CD4-positive, CD25-positive, alpha-beta regulatory T cell (primary cell): ENCODE results near the gene CIBAR2. TPM values are rescaled to one million over a fixed set of nuclear protein-coding genes. Genes with fewer than 3 reads are reported as not detected.
A peak's percentile ranks its signal among the peaks of the same experiment; 100 is the strongest.
"Not testable (repeated sequence)": the region's sequence is repeated elsewhere in the genome, so short reads cannot be mapped to it uniquely, and the experiment has no call there.

ENCODE experiments used
- ATAC-seq, 2 donors: fragments of 150-1000 bp; cut with Tn5 transposase; one replicate each; pipeline ENCODE4 v1.10.0; 2021; ENCODE audit warnings: low read depth in 2 of 2, moderate number of reproducible peaks in 2 of 2, moderate library complexity in 1 of 2
- DNase-seq, 3 donors: peaks; one replicate each; pipeline versions ENCODE4 v3.0.0 to v3.0.0-alpha.2; 2012 to 2022; ENCODE audit warnings: mixed read lengths in 1 of 3
- H3K27ac ChIP-seq: one replicate; pipeline ENCODE4 v1.7.0; 2013; ENCODE audit warnings: mild to moderate bottlenecking, low read length; ENCODE audit not compliant: insufficient read depth, poor library complexity, severe bottlenecking
- H3K27me3 ChIP-seq: one replicate; pipeline ENCODE4 v1.7.0; 2013; ENCODE audit warnings: low read length; ENCODE audit not compliant: control insufficient read depth, insufficient read depth
- H3K36me3 ChIP-seq: one replicate; pipeline ENCODE4 v1.7.0; 2013; ENCODE audit warnings: mild to moderate bottlenecking, low read length, moderate library complexity; ENCODE audit not compliant: control insufficient read depth, insufficient read depth
- H3K4me1 ChIP-seq: 2 replicates; pipeline ENCODE4 v1.7.0; 2013; ENCODE audit warnings: mild to moderate bottlenecking, low read length; ENCODE audit not compliant: insufficient read depth, control insufficient read depth, poor library complexity, severe bottlenecking
- H3K4me3 ChIP-seq: one replicate; pipeline ENCODE4 v1.7.0; 2013; ENCODE audit warnings: low read depth, mild to moderate bottlenecking, low read length, moderate library complexity
- H3K9me3 ChIP-seq, 2 experiments: 1 replicate in 1 of 2; 2 replicates in 1 of 2; pipeline ENCODE4 v1.7.0; 2013; ENCODE audit warnings: low read length in 2 of 2, mild to moderate bottlenecking in 1 of 2, moderate library complexity in 1 of 2; ENCODE audit not compliant: control insufficient read depth in 2 of 2
- H3K27ac Mint-ChIP-seq, 3 donors: one replicate each; pipeline ENCODE4 v1.8.0; 2020 to 2022; ENCODE audit warnings: mild to moderate bottlenecking in 3 of 3, mixed read lengths in 3 of 3, moderate library complexity in 2 of 3
- H3K27me3 Mint-ChIP-seq: one replicate; pipeline ENCODE4 v1.8.0; 2022; ENCODE audit warnings: mild to moderate bottlenecking, mixed read lengths
- H3K36me3 Mint-ChIP-seq: one replicate; pipeline ENCODE4 v1.8.0; 2020; ENCODE audit warnings: mixed read lengths
- H3K4me1 Mint-ChIP-seq, 4 donors: one replicate each; pipeline ENCODE4 v1.8.0; 2020 to 2022; ENCODE audit warnings: mixed read lengths in 4 of 4, mild to moderate bottlenecking in 1 of 4
- H3K4me3 Mint-ChIP-seq, 4 donors: one replicate each; pipeline ENCODE4 v1.8.0; 2020 to 2022; ENCODE audit warnings: mild to moderate bottlenecking in 4 of 4, mixed read lengths in 4 of 4, moderate library complexity in 3 of 4
- H3K9me3 Mint-ChIP-seq, 7 donors: one replicate each; pipeline ENCODE4 v1.8.0; 2020 to 2022; ENCODE audit warnings: mixed read lengths in 7 of 7, mild to moderate bottlenecking in 3 of 7, moderate library complexity in 2 of 7
- polyA plus RNA-seq, 4 donors: library from polyadenylated mRNA; unstranded; fragments of 300-500 nt; fragmentation: Illumina TruSeq; gene quantifications; one replicate each; pipeline ENCODE4 v1.2.3, GENCODE V29; 2021
- total RNA-seq: library from RNA; stranded (reverse); gene quantifications from one replicate; pipeline ENCODE4 v1.2.3, GENCODE V29; 2022

CIBAR2 gene
- total and polyA plus RNA-seq, 5 donors from 2014 or later = not detected

- H3K27me3 Mint-ChIP-seq = no peaks in the 10 kb centered on the region
- no peak for DNase-seq
- H3K9me3 Mint-ChIP-seq = no peaks in the 10 kb centered on the region
- Histone ChIP-seq H3K27ac (no peak overlapping the region), H3K36me3 (no peaks in the 10 kb centered on the region), H3K27me3 (no peaks in the 10 kb centered on the region), H3K4me3 (no peak overlapping the region), H3K4me1 (no peaks in the 10 kb centered on the region), H3K9me3 (no peaks in the 10 kb centered on the region)
- H3K27ac Mint-ChIP-seq = no peak overlapping the region
- no peaks in the 10 kb centered on the region for H3K4me1 Mint-ChIP-seq
- no peaks in the 10 kb centered on the region for H3K36me3 Mint-ChIP-seq
- H3K4me3 Mint-ChIP-seq = no peak overlapping the region
- ATAC-seq = no peak
Measured at GRCh38 chr16:85123891-85124635, 11.8 kb upstream of the CIBAR2 start.

GRCh38 chr16:85123441-85123840 is 11.2 kb upstream of the CIBAR2 start:
- not testable (repeated sequence) for ATAC-seq, H3K4me1 ChIP-seq, DNase-seq, H3K27me3 ChIP-seq, H3K36me3 ChIP-seq, H3K9me3 Mint-ChIP-seq, H3K27ac Mint-ChIP-seq, H3K4me3 Mint-ChIP-seq, H3K4me1 Mint-ChIP-seq, H3K27ac ChIP-seq, H3K36me3 Mint-ChIP-seq, H3K4me3 ChIP-seq, H3K9me3 ChIP-seq, H3K27me3 Mint-ChIP-seq

GRCh38 chr16:85120006-85120340 is 7.7 kb upstream of the CIBAR2 start:
- Histone ChIP-seq H3K4me1 (peaks cover under 1% of the 10 kb centered on the region), H3K4me3 (no peak overlapping the region), H3K9me3 (no peaks in the 10 kb centered on the region), H3K27ac (no peak overlapping the region), H3K36me3 (no peaks in the 10 kb centered on the region), H3K27me3 (no peaks in the 10 kb centered on the region)
- ATAC-seq = no peak
- H3K27me3 Mint-ChIP-seq = no peaks in the 10 kb centered on the region
- no peaks in the 10 kb centered on the region for H3K36me3 Mint-ChIP-seq
- no peak overlapping the region for H3K4me3 Mint-ChIP-seq
- no peak overlapping the region for H3K27ac Mint-ChIP-seq
- H3K4me1 Mint-ChIP-seq = peaks cover 0 to 9% (median 2%) of the 10 kb centered on the region in 4 donors
- no peak for DNase-seq
- peaks cover 0 to 2% (median 0%) of the 10 kb centered on the region in 7 donors for H3K9me3 Mint-ChIP-seq

GRCh38 chr16:85117418-85117817 is 5.1 kb upstream of the CIBAR2 start:
- no peak overlapping the region for H3K4me3 ChIP-seq
- H3K4me1 Mint-ChIP-seq = peaks cover 0 to 13% (median 5%) of the 10 kb centered on the region in 4 donors
- H3K27me3 ChIP-seq = no peaks in the 10 kb centered on the region
- no peak overlapping the region for H3K27ac ChIP-seq
- ATAC-seq (no peak), DNase-seq (no peak)
- H3K27ac Mint-ChIP-seq = no peak overlapping the region
- H3K9me3 ChIP-seq = no peaks in the 10 kb centered on the region
- no peaks in the 10 kb centered on the region for H3K27me3 Mint-ChIP-seq
- H3K36me3 ChIP-seq = no peaks in the 10 kb centered on the region
- no peak overlapping the region for H3K4me3 Mint-ChIP-seq
- H3K9me3 Mint-ChIP-seq = peaks cover 0 to 2% (median 0%) of the 10 kb centered on the region in 7 donors
- H3K36me3 Mint-ChIP-seq = no peaks in the 10 kb centered on the region
- H3K4me1 ChIP-seq = peaks cover 4% of the 10 kb centered on the region

DNA sequence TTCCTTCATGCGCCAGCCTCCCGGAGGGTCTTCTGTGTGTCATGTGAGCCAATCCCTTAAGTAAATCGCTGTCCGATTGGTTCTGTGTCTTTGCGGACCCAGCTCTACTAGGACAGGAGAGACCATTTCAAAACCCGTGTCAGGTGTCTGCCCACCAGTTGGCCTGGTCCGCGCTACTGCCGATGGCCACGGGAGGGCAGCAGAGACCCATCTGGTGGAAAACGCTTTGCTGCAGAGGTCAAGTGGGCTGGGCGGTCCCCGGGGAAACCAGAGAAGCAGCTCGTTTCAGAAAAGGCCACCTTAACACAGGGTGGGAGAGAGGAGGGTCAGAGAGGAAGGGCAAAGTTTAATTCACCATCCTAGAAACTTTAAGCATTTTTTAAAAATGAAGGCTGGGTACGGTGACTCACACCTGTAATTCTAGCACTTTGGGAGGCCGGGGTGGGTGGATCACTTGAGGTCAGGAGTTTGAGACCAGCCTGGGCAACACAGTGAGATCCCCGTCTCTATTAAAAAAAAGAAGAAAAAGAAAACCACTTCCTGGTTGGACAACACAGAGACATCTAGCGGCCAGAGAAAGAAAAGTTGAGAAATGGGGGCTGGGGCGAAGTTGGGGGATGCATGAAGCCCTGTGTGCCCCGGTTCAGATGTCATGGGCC is 2.8 kb upstream of the CIBAR2 start:
- DNase-seq (peak; percentile 45 to 70 (median 52)), ATAC-seq (peak; percentile 50 to 69)
- no peaks in the 10 kb centered on the region for H3K36me3 Mint-ChIP-seq
- H3K27ac Mint-ChIP-seq = peak overlapping the region; percentile 50 to 90 (median 90)
- H3K36me3 ChIP-seq = no peaks in the 10 kb centered on the region
- H3K4me3 Mint-ChIP-seq = peak overlapping the region in 3 of 4 donors; percentile 78 to 88 (median 84)
- H3K4me1 ChIP-seq = peaks cover 4% of the 10 kb centered on the region
- H3K27ac ChIP-seq = no peak overlapping the region
- peaks cover 0 to 2% (median 0%) of the 10 kb centered on the region in 7 donors for H3K9me3 Mint-ChIP-seq
- H3K4me3 ChIP-seq = peak overlapping the region; percentile 67
- no peaks in the 10 kb centered on the region for H3K9me3 ChIP-seq
- peaks cover 0 to 13% (median 5%) of the 10 kb centered on the region in 4 donors for H3K4me1 Mint-ChIP-seq
- H3K27me3 ChIP-seq = no peaks in the 10 kb centered on the region
- H3K27me3 Mint-ChIP-seq = no peaks in the 10 kb centered on the region

GRCh38 chr16:85113913-85114312 is 1.6 kb upstream of the CIBAR2 start:
- Mint-ChIP-seq H3K27me3 (no peaks in the 10 kb centered on the region), H3K27ac (no peak overlapping the region), H3K4me3 (no peak overlapping the region), H3K36me3 (no peaks in the 10 kb centered on the region), H3K9me3 (peaks cover 0 to 2% (median 0%) of the 10 kb centered on the region in 7 donors), H3K4me1 (peaks cover 0 to 13% (median 5%) of the 10 kb centered on the region in 4 donors)
- H3K36me3 ChIP-seq = no peaks in the 10 kb centered on the region
- no peak for DNase-seq
- H3K27me3 ChIP-seq = no peaks in the 10 kb centered on the region
- no peaks in the 10 kb centered on the region for H3K9me3 ChIP-seq
- H3K27ac ChIP-seq = no peak overlapping the region
- no peak for ATAC-seq
- H3K4me3 ChIP-seq = no peak overlapping the region
- H3K4me1 ChIP-seq = peaks cover 4% of the 10 kb centered on the region

- Mint-ChIP-seq H3K4me3 (no peak overlapping the region), H3K9me3 (peaks cover 0 to 2% (median 0%) of the 10 kb centered on the region in 7 donors), H3K36me3 (no peaks in the 10 kb centered on the region), H3K4me1 (peaks cover 0 to 13% (median 5%) of the 10 kb centered on the region in 4 donors), H3K27me3 (no peaks in the 10 kb centered on the region), H3K27ac (peak overlapping the region in 1 of 3 donors; percentile 63)
- DNase-seq = no peak
- Histone ChIP-seq H3K4me1 (peaks cover 4% of the 10 kb centered on the region), H3K27me3 (no peaks in the 10 kb centered on the region), H3K9me3 (no peaks in the 10 kb centered on the region), H3K27ac (no peak overlapping the region), H3K36me3 (no peaks in the 10 kb centered on the region), H3K4me3 (no peak overlapping the region)
- ATAC-seq = no peak
Measured at GRCh38 chr16:85113168-85113733, 979 bp upstream of the CIBAR2 start.
